ENCODE measurements around the gene S1PR3. TPM values are rescaled to one million over a fixed set of nuclear protein-coding genes. Genes with fewer than 3 reads are reported as not detected.

Gene S1PR3
- polyA plus RNA-seq, 2 of the 4 experiments (the other 2 are of a cell fraction) = 26.4 to 33.7 TPM

- H3K4me1 ChIP-seq = no peaks in the 10 kb centered on the region
- TF ChIP-seq PBX3 (IDR thresholded peaks at IDR 0.05) (no peak), CBX8 (IDR thresholded peaks at IDR 0.05) (no peak), BHLHE40 (IDR thresholded peaks at IDR 0.05; ENCODE audit: low read depth, low read length) (no peak), HES2 (IDR thresholded peaks at IDR 0.05) (no peak), FOSL2 (IDR thresholded peaks at IDR 0.05) (no peak), FOSL2 (CRISPR knock-in tag; IDR thresholded peaks at IDR 0.05) (no peak), TFCP2L1 (CRISPR knock-in tag; IDR thresholded peaks at IDR 0.05) (no peak), MAFK (IDR thresholded peaks at IDR 0.05; ENCODE audit: partially characterized antibody) (no peak), HEYL (CRISPR knock-in tag; IDR thresholded peaks at IDR 0.05) (no peak), ATOH8 (CRISPR knock-in tag; IDR thresholded peaks at IDR 0.05; ENCODE audit: low read depth) (no peak), ZC3H11A (IDR thresholded peaks at IDR 0.05) (no peak), CEBPB (IDR thresholded peaks at IDR 0.05) (no peak), USF2 (IDR thresholded peaks at IDR 0.05) (no peak), GATA3 (IDR thresholded peaks at IDR 0.05; ENCODE audit: borderline replicate concordance) (no peak), MAZ (IDR thresholded peaks at IDR 0.05; ENCODE audit: borderline replicate concordance, low read depth, low read length) (no peak), ZFP36 (IDR thresholded peaks at IDR 0.05; ENCODE audit: borderline replicate concordance, partially characterized antibody) (no peak)
- no peak for DNase-seq (ENCODE audit: low read depth in 1 of 2, low spot score in 1 of 2)
- H3K4me2 ChIP-seq = no peak overlapping the region
- H3K9me3 ChIP-seq = no peaks in the 10 kb centered on the region
- ChIA-PET POLR2A (no interaction called here), CTCF (no interaction called here)
- no peak overlapping the region for H3K27ac ChIP-seq
- no peak for FAIRE-seq
- WGBS (ENCODE audit: missing lambda C conversion rate) = 75% methylated on average over 6 of the region's 7 CpGs
- H3K4me3 ChIP-seq = no peak overlapping the region
- no peak for ATAC-seq
Measured at GRCh38 chr9:89014153-89014552, 22.9 kb downstream of the S1PR3 start.

- Histone ChIP-seq H3K4me2 (no peak overlapping the region), H3K27ac (no peak overlapping the region), H3K4me3 (no peak overlapping the region), H3K4me1 (peaks cover under 1% of the 10 kb centered on the region; the same call in 1 of the 3 replicates), H3K9me3 (no peaks in the 10 kb centered on the region)
- FAIRE-seq (no peak), ATAC-seq (no peak), DNase-seq (ENCODE audit: low read depth in 1 of 2, low spot score in 1 of 2) (no peak)
- ChIA-PET CTCF (interaction anchor here (1.1 kb wide), 1 partner anchor 437 kb away, joined by 3 read pairs; no protein-coding TSS in a partner anchor), POLR2A (no interaction called here)
- 74% methylated on average over 2 of the region's 2 CpGs for WGBS (ENCODE audit: missing lambda C conversion rate)
- TF ChIP-seq PBX3 (IDR thresholded peaks at IDR 0.05) (no peak), EHMT2 (IDR thresholded peaks at IDR 0.05; ENCODE audit: low read depth) (no peak), REST (IDR thresholded peaks at IDR 0.05) (no peak), E2F6 (IDR thresholded peaks at IDR 0.05; ENCODE audit: borderline replicate concordance, low read depth) (no peak), KDM1A (IDR thresholded peaks at IDR 0.05; ENCODE audit: low read depth) (no peak), BHLHE40 (IDR thresholded peaks at IDR 0.05; ENCODE audit: low read depth, low read length) (no peak), SMC3 (IDR thresholded peaks at IDR 0.05) (no peak), RAD21 (conservative IDR thresholded peaks at IDR 0.05 in 1 of 2, IDR thresholded peaks at IDR 0.05 in 1 of 2) (no peak), MAZ (IDR thresholded peaks at IDR 0.05; ENCODE audit: borderline replicate concordance, low read depth, low read length) (no peak), TFCP2L1 (CRISPR knock-in tag; IDR thresholded peaks at IDR 0.05) (no peak), NPAS2 (CRISPR knock-in tag; IDR thresholded peaks at IDR 0.05; ENCODE audit: borderline replicate concordance) (no peak), EHF (CRISPR knock-in tag; IDR thresholded peaks at IDR 0.05) (no peak), CEBPB (IDR thresholded peaks at IDR 0.05) (no peak), JUN (IDR thresholded peaks at IDR 0.05) (no peak), KDM5A (IDR thresholded peaks at IDR 0.05) (no peak)
Measured at GRCh38 chr9:89015336-89015735, 24.1 kb downstream of the S1PR3 start.

Data from A549 (cell line).